ENCODE data around the gene PARM1.

PARM1 gene

DNA sequence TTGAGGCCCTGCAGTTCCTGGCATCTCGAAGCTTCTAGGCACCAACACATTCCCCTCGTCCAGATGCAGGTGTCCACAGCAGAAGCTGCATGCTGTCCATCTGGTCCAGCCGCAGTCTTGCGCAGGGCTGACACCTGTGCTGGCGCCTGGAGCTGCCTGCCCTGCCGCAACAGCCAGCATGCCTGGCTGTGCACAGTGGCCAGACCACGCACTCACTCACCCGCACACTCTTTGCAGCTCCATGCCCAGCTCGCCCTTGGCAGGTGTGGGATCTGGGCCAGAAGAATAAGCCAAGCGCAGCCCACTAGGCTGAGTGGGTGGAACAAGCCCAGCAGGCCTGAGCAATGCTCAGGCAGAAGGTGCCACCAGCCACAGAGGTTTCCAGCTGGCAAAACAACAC is 125.6 kb downstream of the PARM1 start:
- Histone ChIP-seq H3K9me3 (ENCODE audit: low read length) (no peaks in the 10 kb centered on the region), H3K27ac (ENCODE audit: low read depth, low read length, poor library complexity, severe bottlenecking) (no peak overlapping the region), H2AFZ (ENCODE audit: low read length) (no peak overlapping the region), H3K4me1 (ENCODE audit: insufficient read depth, low read length, severe bottlenecking) (no peaks in the 10 kb centered on the region), H3F3A (ENCODE audit: insufficient read depth, low read length) (no peaks in the 10 kb centered on the region), H3K9ac (ENCODE audit: low read length) (no peak overlapping the region), H3K79me2 (ENCODE audit: insufficient read depth, low read length) (no peaks in the 10 kb centered on the region), H3K4me3 (ENCODE audit: low read depth, low read length, poor library complexity, severe bottlenecking) (no peak overlapping the region), H3K4me2 (ENCODE audit: low read length) (no peak overlapping the region), H3K27me3 (ENCODE audit: insufficient read depth, low read length) (no peaks in the 10 kb centered on the region), H4K20me1 (ENCODE audit: insufficient read depth, low read length) (no peaks in the 10 kb centered on the region), H3K36me3 (ENCODE audit: insufficient read depth, low read length) (no peaks in the 10 kb centered on the region), H3K9me2 (ENCODE audit: low read depth, low read length) (no peaks in the 10 kb centered on the region)
- no peak for TF ChIP-seq EZH2 (IDR thresholded peaks at IDR 0.05; ENCODE audit: borderline replicate concordance, low read length)
- TF ChIP-seq, protein P1, sequence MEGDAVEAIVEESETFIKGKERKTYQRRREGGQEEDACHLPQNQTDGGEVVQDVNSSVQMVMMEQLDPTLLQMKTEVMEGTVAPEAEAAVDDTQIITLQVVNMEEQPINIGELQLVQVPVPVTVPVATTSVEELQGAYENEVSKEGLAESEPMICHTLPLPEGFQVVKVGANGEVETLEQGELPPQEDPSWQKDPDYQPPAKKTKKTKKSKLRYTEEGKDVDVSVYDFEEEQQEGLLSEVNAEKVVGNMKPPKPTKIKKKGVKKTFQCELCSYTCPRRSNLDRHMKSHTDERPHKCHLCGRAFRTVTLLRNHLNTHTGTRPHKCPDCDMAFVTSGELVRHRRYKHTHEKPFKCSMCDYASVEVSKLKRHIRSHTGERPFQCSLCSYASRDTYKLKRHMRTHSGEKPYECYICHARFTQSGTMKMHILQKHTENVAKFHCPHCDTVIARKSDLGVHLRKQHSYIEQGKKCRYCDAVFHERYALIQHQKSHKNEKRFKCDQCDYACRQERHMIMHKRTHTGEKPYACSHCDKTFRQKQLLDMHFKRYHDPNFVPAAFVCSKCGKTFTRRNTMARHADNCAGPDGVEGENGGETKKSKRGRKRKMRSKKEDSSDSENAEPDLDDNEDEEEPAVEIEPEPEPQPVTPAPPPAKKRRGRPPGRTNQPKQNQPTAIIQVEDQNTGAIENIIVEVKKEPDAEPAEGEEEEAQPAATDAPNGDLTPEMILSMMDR (IDR thresholded peaks at IDR 0.05; ENCODE audit: low read length), result no peak

GRCh38 chr4:75063433-75063832 is 130.5 kb downstream of the PARM1 start:
- no peak overlapping the region for H3K4me3 ChIP-seq (ENCODE audit: low read depth, low read length, poor library complexity, severe bottlenecking)
- H3F3A ChIP-seq (ENCODE audit: insufficient read depth, low read length), result no peaks in the 10 kb centered on the region
- no peak overlapping the region for H3K27ac ChIP-seq (ENCODE audit: low read depth, low read length, poor library complexity, severe bottlenecking)
- no peaks in the 10 kb centered on the region for H3K36me3 ChIP-seq (ENCODE audit: insufficient read depth, low read length)
- H3K9me3 ChIP-seq (ENCODE audit: low read length), result no peaks in the 10 kb centered on the region
- no peak overlapping the region for H3K4me2 ChIP-seq (ENCODE audit: low read length)
- H3K27me3 ChIP-seq (ENCODE audit: insufficient read depth, low read length), result no peaks in the 10 kb centered on the region
- TF ChIP-seq, protein P1 (IDR thresholded peaks at IDR 0.05; ENCODE audit: low read length), result no peak
- no peak for TF ChIP-seq EZH2 (IDR thresholded peaks at IDR 0.05; ENCODE audit: borderline replicate concordance, low read length)
- H3K79me2 ChIP-seq (ENCODE audit: insufficient read depth, low read length), result no peaks in the 10 kb centered on the region
- H3K4me1 ChIP-seq (ENCODE audit: insufficient read depth, low read length, severe bottlenecking), result no peaks in the 10 kb centered on the region
- no peaks in the 10 kb centered on the region for H4K20me1 ChIP-seq (ENCODE audit: insufficient read depth, low read length)
- H2AFZ ChIP-seq (ENCODE audit: low read length), result no peak overlapping the region
- H3K9me2 ChIP-seq (ENCODE audit: low read depth, low read length), result no peaks in the 10 kb centered on the region
- no peak overlapping the region for H3K9ac ChIP-seq (ENCODE audit: low read length)

- Histone ChIP-seq H3K4me2 (ENCODE audit: low read length) (no peak overlapping the region), H3K4me3 (ENCODE audit: low read depth, low read length, poor library complexity, severe bottlenecking) (no peak overlapping the region), H3K9ac (ENCODE audit: low read length) (no peak overlapping the region), H4K20me1 (ENCODE audit: insufficient read depth, low read length) (no peaks in the 10 kb centered on the region), H3K4me1 (ENCODE audit: insufficient read depth, low read length, severe bottlenecking) (no peaks in the 10 kb centered on the region), H2AFZ (ENCODE audit: low read length) (no peak overlapping the region), H3K9me3 (ENCODE audit: low read length) (no peaks in the 10 kb centered on the region), H3K27me3 (ENCODE audit: insufficient read depth, low read length) (no peaks in the 10 kb centered on the region), H3K27ac (ENCODE audit: low read depth, low read length, poor library complexity, severe bottlenecking) (no peak overlapping the region), H3K79me2 (ENCODE audit: insufficient read depth, low read length) (no peaks in the 10 kb centered on the region), H3F3A (ENCODE audit: insufficient read depth, low read length) (no peaks in the 10 kb centered on the region), H3K9me2 (ENCODE audit: low read depth, low read length) (no peaks in the 10 kb centered on the region), H3K36me3 (ENCODE audit: insufficient read depth, low read length) (no peaks in the 10 kb centered on the region)
- TF ChIP-seq, protein P1 (IDR thresholded peaks at IDR 0.05; ENCODE audit: low read length), result no peak
- no peak for TF ChIP-seq EZH2 (IDR thresholded peaks at IDR 0.05; ENCODE audit: borderline replicate concordance, low read length)
Observed at GRCh38 chr4:75065909-75066308, 133.0 kb downstream of the PARM1 start.

Data from OCI-LY1 (cell line).